B cell (primary cell): ENCODE results near the gene IL1R1. TPM values are rescaled to one million over a fixed set of nuclear protein-coding genes. Genes with fewer than 3 reads are reported as not detected.
"Not testable (repeated sequence)": the region's sequence is repeated elsewhere in the genome, so short reads cannot be mapped to it uniquely, and the experiment has no call there.

Experiments used
- ATAC-seq: fragments of 200-7000 bp; cut with Tn5 transposase; one replicate; pipeline ENCODE4 v1.10.0; 2021; ENCODE audit warnings: low read depth, mild to moderate bottlenecking, moderate number of reproducible peaks, moderate library complexity
- CTCF ChIA-PET: fragments of 350-600 bp; sonication (Branson Sonifier 250); formaldehyde crosslinking; loops from one replicate; lab custom pipeline; 2021; ENCODE audit warnings: antibody characterized with exemption, inconsistent platforms; lab: Charles Lee
- POLR2A ChIA-PET: fragments of 350-600 bp; sonication (Branson Sonifier 250); formaldehyde crosslinking; loops from one replicate; lab custom pipeline; 2021; ENCODE audit warnings: antibody characterized with exemption; lab: Charles Lee
- DNase-seq: peaks from one replicate; pipeline ENCODE4 v3.0.0; 2013
- H2AFZ ChIP-seq: 2 replicates; pipeline ENCODE4 v1.6.1; 2012; ENCODE audit warnings: mild to moderate bottlenecking, low read depth, low read length; ENCODE audit not compliant: insufficient read depth, poor library complexity, severe bottlenecking
- H3K27ac ChIP-seq, 2 donors: 1 replicate in 1 of 2; 2 replicates in 1 of 2; pipeline ENCODE4 v1.5.1; 2012 to 2013; ENCODE audit warnings: low read length in 2 of 2, mild to moderate bottlenecking in 2 of 2, moderate library complexity in 1 of 2
- H3K27me3 ChIP-seq, 4 experiments: fragments of 200-600 bp in 1 of 4; sonication (generic) in 1 of 4; replicated peaks in 1 of 4; 1 replicate in 2 of 4; 2 replicates in 2 of 4; pipeline versions ENCODE4 v1.6.1 to v1.7.0; 2013 to 2016; ENCODE audit warnings: low read length in 3 of 4, mild to moderate bottlenecking in 2 of 4, mixed read lengths in 1 of 4, moderate library complexity in 1 of 4; ENCODE audit not compliant: insufficient read depth in 4 of 4, control insufficient read depth in 3 of 4; ENCODE audit errors: control extremely low read depth in 1 of 4
- H3K36me3 ChIP-seq, 2 experiments: replicated peaks in 1 of 2; 1 replicate in 1 of 2; 2 replicates in 1 of 2; pipeline versions ENCODE4 v1.6.1 to v1.7.1; 2013; ENCODE audit warnings: low read length in 1 of 2; ENCODE audit not compliant: insufficient read depth in 2 of 2, control insufficient read depth in 1 of 2; ENCODE audit errors: control extremely low read depth in 1 of 2, extremely low read depth in 1 of 2
- H3K4me1 ChIP-seq, 2 donors: fragments of 200-600 bp in 1 of 2; sonication (generic) in 1 of 2; 1 replicate in 1 of 2; 2 replicates in 1 of 2; pipeline versions ENCODE4 v1.5.1 to v1.6.1; 2013 to 2017; ENCODE audit warnings: low read length in 2 of 2; ENCODE audit not compliant: control insufficient read depth in 2 of 2, insufficient read depth in 2 of 2
- H3K4me2 ChIP-seq: replicated peaks from 2 replicates; pipeline ENCODE3; 2012; ENCODE audit warnings: mild to moderate bottlenecking, low read depth, low read length; ENCODE audit not compliant: poor library complexity, severe bottlenecking
- H3K4me3 ChIP-seq, 5 experiments: fragments of 200-600 bp in 1 of 5; sonication (generic) in 1 of 5; 1 replicate in 3 of 5; 2 replicates in 2 of 5; pipeline versions ENCODE4 v1.5.1 to v1.7.0; 2011 to 2016; ENCODE audit warnings: low read length in 4 of 5, mild to moderate bottlenecking in 4 of 5, low read depth in 2 of 5, control low read depth in 1 of 5, moderate library complexity in 1 of 5; ENCODE audit not compliant: insufficient read depth in 1 of 5; ENCODE audit errors: control extremely low read depth in 1 of 5, extremely low read depth in 1 of 5
- H3K79me2 ChIP-seq: fragments of 200-600 bp; sonication (generic); one replicate; pipeline ENCODE4 v1.6.0; 2016; ENCODE audit warnings: low read length; ENCODE audit not compliant: control insufficient read depth, insufficient read depth
- H3K9ac ChIP-seq: fragments of 200-600 bp; sonication (generic); 2 replicates; pipeline ENCODE4 v1.6.1; 2017; ENCODE audit warnings: mild to moderate bottlenecking, low read length, moderate library complexity
- H3K9me3 ChIP-seq, 3 donors: one replicate each; pipeline versions ENCODE4 v1.6.1 to v1.7.1; 2013; ENCODE audit warnings: low read length in 2 of 3; ENCODE audit not compliant: control insufficient read depth in 2 of 3, insufficient read depth in 1 of 3; ENCODE audit errors: control extremely low read depth in 1 of 3
- H4K20me1 ChIP-seq: 2 replicates; pipeline ENCODE4 v1.6.0; 2012; ENCODE audit warnings: mild to moderate bottlenecking, low read length; ENCODE audit not compliant: insufficient read depth, control insufficient read depth, poor library complexity, severe bottlenecking
- H3K27ac Mint-ChIP-seq: one replicate; pipeline ENCODE4 v1.8.0; 2021; ENCODE audit warnings: mixed read lengths
- H3K27me3 Mint-ChIP-seq: one replicate; pipeline ENCODE4 v1.8.0; 2021; ENCODE audit warnings: mixed read lengths
- H3K4me1 Mint-ChIP-seq: one replicate; pipeline ENCODE4 v1.8.0; 2021; ENCODE audit warnings: mixed read lengths
- H3K4me3 Mint-ChIP-seq: one replicate; pipeline ENCODE4 v1.8.0; 2021; ENCODE audit warnings: mixed read lengths
- H3K9me3 Mint-ChIP-seq: one replicate; pipeline ENCODE4 v1.8.0; 2022; ENCODE audit warnings: mixed read lengths; ENCODE audit not compliant: insufficient read depth
- EZH2 ChIP-seq: IDR thresholded peaks from 2 replicates; pipeline ENCODE4 v1.6.1; 2012; ENCODE audit warnings: borderline replicate concordance, low read depth, mild to moderate bottlenecking, moderate library complexity, low read length; ENCODE audit not compliant: insufficient read depth, poor library complexity, severe bottlenecking
- WGBS: methylation state at CpG from one replicate; pipeline ENCODE4 v1.1.5; 2013; ENCODE audit warnings: missing lambda C conversion rate; ENCODE audit not compliant: insufficient coverage; 5-methylcytosine and 5-hydroxymethylcytosine counted together
- intact Hi-C: fragments of 100-400 bp; cut with micrococcal nuclease; formaldehyde crosslinking; loops from one replicate; pipeline ENCODE4 v1.10.0; 2022
- polyA plus RNA-seq: library from polyadenylated mRNA; depleted of rRNA; stranded (reverse); fragments of >200 nt; gene quantifications from 2 replicates; pipeline ENCODE4 v1.2.3, GENCODE V29; 2012
- total RNA-seq, 2 donors: library from RNA; stranded (reverse); fragments of 120-200 nt in 1 of 2; gene quantifications; 1 replicate in 1 of 2; 2 replicates in 1 of 2; pipeline versions ENCODE4 v1.2.3 to v1.2.4, GENCODE V29; 2013 to 2022
- TF ChIP-seq, protein P1 (sequence below): fragments of 200-600 bp; IDR thresholded peaks from one replicate; pipeline ENCODE4 v1.8.0; 2022; ENCODE audit warnings: antibody characterized with exemption, mild to moderate bottlenecking

IL1R1 gene
- total and polyA plus RNA-seq, 2 donors (not counting 1 experiment from before 2014, with no cell fraction given): not detected

DNA sequence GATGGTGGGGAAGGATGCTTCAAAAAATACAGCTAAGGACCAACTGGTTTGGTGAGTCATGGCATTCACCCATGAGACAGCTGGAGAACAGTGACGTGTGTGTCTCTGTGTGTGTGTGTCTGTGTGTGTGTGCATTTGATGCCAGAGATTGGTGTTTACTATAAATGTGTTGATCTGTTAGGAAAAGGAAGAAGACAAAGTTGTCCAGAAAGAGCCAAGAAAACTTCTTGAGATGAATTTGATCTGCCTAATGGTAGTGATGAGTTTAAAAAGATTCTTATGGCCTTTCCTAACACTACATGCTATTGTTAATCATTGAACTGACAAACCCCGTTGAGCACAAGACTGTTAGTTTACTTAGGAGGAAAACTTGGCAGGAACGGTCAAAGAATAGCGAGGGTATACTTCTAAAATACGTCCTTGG, 36.4 kb upstream of the IL1R1 start:
- H3K36me3 ChIP-seq: no peaks in the 10 kb centered on the region
- intact Hi-C loops: no loop called here
- no peak overlapping the region for H3K27ac ChIP-seq
- H3K4me1 ChIP-seq: peaks cover 0 to 7% of the 10 kb centered on the region in 2 donors
- 82% methylated on average over 1 of the region's 5 CpGs for WGBS
- Mint-ChIP-seq H3K4me1 (peaks cover 10% of the 10 kb centered on the region), H3K9me3 (peaks cover 2% of the 10 kb centered on the region), H3K27me3 (peaks cover 47% of the 10 kb centered on the region), H3K27ac (no peak overlapping the region), H3K4me3 (no peak overlapping the region)
- DNase-seq: no peak
- no peak for ATAC-seq
- H3K9me3 ChIP-seq: peaks cover 0 to 4% (median 0%) of the 10 kb centered on the region in 3 donors
- TF ChIP-seq, protein P1, sequence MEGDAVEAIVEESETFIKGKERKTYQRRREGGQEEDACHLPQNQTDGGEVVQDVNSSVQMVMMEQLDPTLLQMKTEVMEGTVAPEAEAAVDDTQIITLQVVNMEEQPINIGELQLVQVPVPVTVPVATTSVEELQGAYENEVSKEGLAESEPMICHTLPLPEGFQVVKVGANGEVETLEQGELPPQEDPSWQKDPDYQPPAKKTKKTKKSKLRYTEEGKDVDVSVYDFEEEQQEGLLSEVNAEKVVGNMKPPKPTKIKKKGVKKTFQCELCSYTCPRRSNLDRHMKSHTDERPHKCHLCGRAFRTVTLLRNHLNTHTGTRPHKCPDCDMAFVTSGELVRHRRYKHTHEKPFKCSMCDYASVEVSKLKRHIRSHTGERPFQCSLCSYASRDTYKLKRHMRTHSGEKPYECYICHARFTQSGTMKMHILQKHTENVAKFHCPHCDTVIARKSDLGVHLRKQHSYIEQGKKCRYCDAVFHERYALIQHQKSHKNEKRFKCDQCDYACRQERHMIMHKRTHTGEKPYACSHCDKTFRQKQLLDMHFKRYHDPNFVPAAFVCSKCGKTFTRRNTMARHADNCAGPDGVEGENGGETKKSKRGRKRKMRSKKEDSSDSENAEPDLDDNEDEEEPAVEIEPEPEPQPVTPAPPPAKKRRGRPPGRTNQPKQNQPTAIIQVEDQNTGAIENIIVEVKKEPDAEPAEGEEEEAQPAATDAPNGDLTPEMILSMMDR: no peak
- no peak for TF ChIP-seq EZH2
- no peak overlapping the region for H2AFZ ChIP-seq
- H3K79me2 ChIP-seq: no peaks in the 10 kb centered on the region
- ChIA-PET POLR2A (no interaction called here), CTCF (interaction anchor here (0.8 kb wide), 1 partner anchor 14 kb away, joined by 3 read pairs; no protein-coding TSS in a partner anchor)
- no peaks in the 10 kb centered on the region for H4K20me1 ChIP-seq
- no peak overlapping the region for H3K4me3 ChIP-seq
- H3K9ac ChIP-seq: no peak overlapping the region
- peaks cover 0 to 5% (median 0%) of the 10 kb centered on the region in 4 experiments for H3K27me3 ChIP-seq
- no peak overlapping the region for H3K4me2 ChIP-seq

DNA sequence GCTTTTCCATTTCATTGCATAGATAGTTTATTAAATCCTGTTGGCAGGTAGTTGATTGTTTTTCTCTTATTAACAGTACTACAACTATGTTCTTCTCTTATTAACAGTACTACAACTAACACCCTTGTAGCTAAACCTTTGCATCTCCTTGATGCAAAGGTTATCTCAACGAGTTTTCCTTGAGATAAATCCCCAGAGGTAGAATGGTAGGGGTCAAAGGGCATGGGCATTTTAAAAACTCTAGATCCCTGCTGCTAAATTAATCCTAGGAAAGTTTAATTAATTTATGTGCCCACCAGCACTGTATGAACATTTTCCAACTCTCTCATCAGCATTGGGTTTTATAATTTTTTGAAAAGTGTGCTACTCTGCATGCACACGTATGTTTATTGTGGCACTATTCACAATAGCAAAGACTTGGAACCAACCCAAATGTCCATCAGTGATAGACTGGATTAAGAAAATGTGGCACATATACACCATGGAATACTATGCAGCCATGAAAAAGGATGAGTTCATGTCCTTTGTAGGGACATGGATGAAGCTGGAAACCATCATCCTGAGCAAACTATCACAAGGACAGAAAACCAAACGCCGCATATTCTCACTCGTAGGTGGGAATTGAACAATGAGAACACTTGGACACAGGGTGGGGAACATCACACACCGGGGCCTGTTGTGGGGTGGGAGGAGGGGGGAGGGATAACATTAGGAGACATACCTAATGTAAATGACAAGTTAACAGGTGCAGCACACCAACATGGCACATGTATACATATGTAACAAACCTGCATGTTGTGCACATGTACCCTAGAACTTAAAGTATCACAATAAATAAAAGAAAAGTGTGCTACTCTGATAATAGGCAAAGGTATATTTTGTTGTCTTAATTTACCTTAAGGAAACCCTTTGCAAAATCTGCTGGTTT, 35.5 kb upstream of the IL1R1 start:
- H3K9me3 Mint-ChIP-seq, H3K4me1 ChIP-seq, H4K20me1 ChIP-seq, H3K4me2 ChIP-seq, H3K27ac ChIP-seq, H3K36me3 ChIP-seq, H3K4me3 ChIP-seq, H3K9me3 ChIP-seq, H3K4me3 Mint-ChIP-seq, DNase-seq, H3K27ac Mint-ChIP-seq, POLR2A ChIA-PET, H3K79me2 ChIP-seq, H2AFZ ChIP-seq, H3K9ac ChIP-seq, H3K4me1 Mint-ChIP-seq, intact Hi-C loops, ATAC-seq, H3K27me3 ChIP-seq: not testable (repeated sequence)
- CTCF ChIA-PET: interaction anchor here (0.6 to 0.8 kb wide), 2 partner anchors 15 to 125 kb away, joined by 3 to 5 read pairs; no protein-coding TSS in a partner anchor
- no CpG with 5 or more reads among the region's 6 CpGs for WGBS
- H3K27me3 Mint-ChIP-seq: peaks cover 47% of the 10 kb centered on the region
